Measurements from ENCODE around the gene MT1HL1. TPM values are rescaled to one million over a fixed set of nuclear protein-coding genes. Genes with fewer than 3 reads are reported as not detected.
"Not testable (repeated sequence)": the region's sequence is repeated elsewhere in the genome, so short reads cannot be mapped to it uniquely, and the experiment has no call there.

MT1HL1 gene
- total RNA-seq, 1 experiment from 2014 or later, result not detected

- H3K27me3 ChIP-seq (ENCODE audit: low read length); H3K36me3 ChIP-seq (ENCODE audit: insufficient read depth, low read length); H3K9me3 ChIP-seq (ENCODE audit: low read length); H3K27ac ChIP-seq (ENCODE audit: low read length); H4K20me1 ChIP-seq (ENCODE audit: insufficient read depth, low read depth, low read length); H3K4me2 ChIP-seq (ENCODE audit: low read depth, low read length, poor library complexity, severe bottlenecking); H3K9ac ChIP-seq (ENCODE audit: low read length); H3K9me2 ChIP-seq (replicated peaks; ENCODE audit: insufficient read depth, low read length); H2AFZ ChIP-seq (ENCODE audit: low read length); H3K79me2 ChIP-seq (ENCODE audit: low read length); H3K4me3 ChIP-seq (ENCODE audit: low read length); DNase-seq; H3K4me1 ChIP-seq (ENCODE audit: low read length): not testable (repeated sequence)
Measured at GRCh38 chr1:236981431-236981830, 22.8 kb downstream of the MT1HL1 start.

GRCh38 chr1:236980673-236981072 is 23.6 kb downstream of the MT1HL1 start:
- no peak overlapping the region for H3K4me2 ChIP-seq (ENCODE audit: low read depth, low read length, poor library complexity, severe bottlenecking)
- no peak for DNase-seq
- H3K4me1 ChIP-seq (ENCODE audit: low read length), result no peaks in the 10 kb centered on the region
- no peaks in the 10 kb centered on the region for H3K79me2 ChIP-seq (ENCODE audit: low read length)
- no peak overlapping the region for H3K4me3 ChIP-seq (ENCODE audit: low read length)
- no peaks in the 10 kb centered on the region for H4K20me1 ChIP-seq (ENCODE audit: insufficient read depth, low read depth, low read length)
- H3K27ac ChIP-seq (ENCODE audit: low read length), result no peak overlapping the region
- H3K9me2 ChIP-seq (replicated peaks; ENCODE audit: insufficient read depth, low read length), result no peaks in the 10 kb centered on the region
- no peak overlapping the region for H3K9ac ChIP-seq (ENCODE audit: low read length)
- H3K36me3 ChIP-seq (ENCODE audit: insufficient read depth, low read length), result no peaks in the 10 kb centered on the region
- H2AFZ ChIP-seq (ENCODE audit: low read length), result no peak overlapping the region
- H3K9me3 ChIP-seq (ENCODE audit: low read length), result no peaks in the 10 kb centered on the region
- no peaks in the 10 kb centered on the region for H3K27me3 ChIP-seq (ENCODE audit: low read length)

- H3K27me3 ChIP-seq (ENCODE audit: low read length), result no peaks in the 10 kb centered on the region
- no peak overlapping the region for H2AFZ ChIP-seq (ENCODE audit: low read length)
- H3K4me3 ChIP-seq (ENCODE audit: low read length), result no peak overlapping the region
- no peaks in the 10 kb centered on the region for H3K9me3 ChIP-seq (ENCODE audit: low read length)
- DNase-seq, result no peak
- H3K9me2 ChIP-seq (replicated peaks; ENCODE audit: insufficient read depth, low read length), result no peaks in the 10 kb centered on the region
- H4K20me1 ChIP-seq (ENCODE audit: insufficient read depth, low read depth, low read length), result no peaks in the 10 kb centered on the region
- no peaks in the 10 kb centered on the region for H3K4me1 ChIP-seq (ENCODE audit: low read length)
- no peak overlapping the region for H3K4me2 ChIP-seq (ENCODE audit: low read depth, low read length, poor library complexity, severe bottlenecking)
- H3K9ac ChIP-seq (ENCODE audit: low read length), result no peak overlapping the region
- H3K79me2 ChIP-seq (ENCODE audit: low read length), result no peaks in the 10 kb centered on the region
- no peaks in the 10 kb centered on the region for H3K36me3 ChIP-seq (ENCODE audit: insufficient read depth, low read length)
- H3K27ac ChIP-seq (ENCODE audit: low read length), result no peak overlapping the region
Measured at GRCh38 chr1:236979149-236979900, 24.9 kb downstream of the MT1HL1 start.

GRCh38 chr1:236978740-236979139 is 25.5 kb downstream of the MT1HL1 start:
- H3K27me3 ChIP-seq (ENCODE audit: low read length), result no peaks in the 10 kb centered on the region

GRCh38 chr1:236975461-236975860 is 28.8 kb downstream of the MT1HL1 start:
- H3K4me2 ChIP-seq (ENCODE audit: low read depth, low read length, poor library complexity, severe bottlenecking), result no peak overlapping the region
- no peaks in the 10 kb centered on the region for H3K9me2 ChIP-seq (replicated peaks; ENCODE audit: insufficient read depth, low read length)
- no peaks in the 10 kb centered on the region for H3K79me2 ChIP-seq (ENCODE audit: low read length)
- H4K20me1 ChIP-seq (ENCODE audit: insufficient read depth, low read depth, low read length), result no peaks in the 10 kb centered on the region
- no peaks in the 10 kb centered on the region for H3K27me3 ChIP-seq (ENCODE audit: low read length)
- no peak for DNase-seq
- H2AFZ ChIP-seq (ENCODE audit: low read length), result no peak overlapping the region
- H3K4me3 ChIP-seq (ENCODE audit: low read length), result no peak overlapping the region
- H3K9ac ChIP-seq (ENCODE audit: low read length), result no peak overlapping the region
- H3K27ac ChIP-seq (ENCODE audit: low read length), result no peak overlapping the region
- H3K4me1 ChIP-seq (ENCODE audit: low read length), result no peaks in the 10 kb centered on the region
- H3K36me3 ChIP-seq (ENCODE audit: insufficient read depth, low read length), result no peaks in the 10 kb centered on the region
- H3K9me3 ChIP-seq (ENCODE audit: low read length), result no peaks in the 10 kb centered on the region

More at GRCh38 chr1:236978740-236979139, 25.5 kb downstream of the MT1HL1 start:
- Histone ChIP-seq H3K9me3 (ENCODE audit: low read length) (no peaks in the 10 kb centered on the region), H3K4me1 (ENCODE audit: low read length) (no peaks in the 10 kb centered on the region), H3K4me2 (ENCODE audit: low read depth, low read length, poor library complexity, severe bottlenecking) (no peak overlapping the region), H3K79me2 (ENCODE audit: low read length) (no peaks in the 10 kb centered on the region), H3K36me3 (ENCODE audit: insufficient read depth, low read length) (no peaks in the 10 kb centered on the region), H3K4me3 (ENCODE audit: low read length) (no peak overlapping the region), H3K27ac (ENCODE audit: low read length) (no peak overlapping the region), H3K9ac (ENCODE audit: low read length) (no peak overlapping the region), H3K9me2 (replicated peaks; ENCODE audit: insufficient read depth, low read length) (no peaks in the 10 kb centered on the region), H2AFZ (ENCODE audit: low read length) (no peak overlapping the region), H4K20me1 (ENCODE audit: insufficient read depth, low read depth, low read length) (no peaks in the 10 kb centered on the region)
- no peak for DNase-seq

GRCh38 chr1:236974025-236974424 is 30.2 kb downstream of the MT1HL1 start:
- not testable (repeated sequence) for H3K27me3 ChIP-seq (ENCODE audit: low read length); H3K9me2 ChIP-seq (replicated peaks; ENCODE audit: insufficient read depth, low read length); H3K79me2 ChIP-seq (ENCODE audit: low read length); H3K4me3 ChIP-seq (ENCODE audit: low read length); H3K9me3 ChIP-seq (ENCODE audit: low read length); H3K4me1 ChIP-seq (ENCODE audit: low read length); H2AFZ ChIP-seq (ENCODE audit: low read length); H3K9ac ChIP-seq (ENCODE audit: low read length); H3K27ac ChIP-seq (ENCODE audit: low read length); H4K20me1 ChIP-seq (ENCODE audit: insufficient read depth, low read depth, low read length); H3K36me3 ChIP-seq (ENCODE audit: insufficient read depth, low read length); H3K4me2 ChIP-seq (ENCODE audit: low read depth, low read length, poor library complexity, severe bottlenecking)
- peak; percentile 71 for DNase-seq

GRCh38 chr1:236966636-236967035 is 37.6 kb downstream of the MT1HL1 start:
- no peaks in the 10 kb centered on the region for H3K9me2 ChIP-seq (replicated peaks; ENCODE audit: insufficient read depth, low read length)
- no peak overlapping the region for H2AFZ ChIP-seq (ENCODE audit: low read length)
- H3K27ac ChIP-seq (ENCODE audit: low read length), result no peak overlapping the region
- H3K4me2 ChIP-seq (ENCODE audit: low read depth, low read length, poor library complexity, severe bottlenecking), result no peak overlapping the region
- no peaks in the 10 kb centered on the region for H4K20me1 ChIP-seq (ENCODE audit: insufficient read depth, low read depth, low read length)
- H3K4me1 ChIP-seq (ENCODE audit: low read length), result no peaks in the 10 kb centered on the region
- H3K79me2 ChIP-seq (ENCODE audit: low read length), result no peaks in the 10 kb centered on the region
- DNase-seq, result no peak
- no peak overlapping the region for H3K9ac ChIP-seq (ENCODE audit: low read length)
- H3K4me3 ChIP-seq (ENCODE audit: low read length), result no peak overlapping the region
- no peaks in the 10 kb centered on the region for H3K27me3 ChIP-seq (ENCODE audit: low read length)
- H3K36me3 ChIP-seq (ENCODE audit: insufficient read depth, low read length), result no peaks in the 10 kb centered on the region
- no peaks in the 10 kb centered on the region for H3K9me3 ChIP-seq (ENCODE audit: low read length)

GRCh38 chr1:236963920-236964319 is 40.3 kb downstream of the MT1HL1 start:
- Histone ChIP-seq H3K4me1 (ENCODE audit: low read length) (no peaks in the 10 kb centered on the region), H4K20me1 (ENCODE audit: insufficient read depth, low read depth, low read length) (no peaks in the 10 kb centered on the region), H3K9me3 (ENCODE audit: low read length) (no peaks in the 10 kb centered on the region), H3K4me3 (ENCODE audit: low read length) (no peak overlapping the region), H3K4me2 (ENCODE audit: low read depth, low read length, poor library complexity, severe bottlenecking) (no peak overlapping the region), H3K9me2 (replicated peaks; ENCODE audit: insufficient read depth, low read length) (no peaks in the 10 kb centered on the region), H3K36me3 (ENCODE audit: insufficient read depth, low read length) (no peaks in the 10 kb centered on the region), H3K27ac (ENCODE audit: low read length) (no peak overlapping the region), H2AFZ (ENCODE audit: low read length) (no peak overlapping the region), H3K79me2 (ENCODE audit: low read length) (no peaks in the 10 kb centered on the region), H3K27me3 (ENCODE audit: low read length) (no peaks in the 10 kb centered on the region), H3K9ac (ENCODE audit: low read length) (no peak overlapping the region)
- no peak for DNase-seq
